ENCODE measurements around the gene SMIM35.

DNA sequence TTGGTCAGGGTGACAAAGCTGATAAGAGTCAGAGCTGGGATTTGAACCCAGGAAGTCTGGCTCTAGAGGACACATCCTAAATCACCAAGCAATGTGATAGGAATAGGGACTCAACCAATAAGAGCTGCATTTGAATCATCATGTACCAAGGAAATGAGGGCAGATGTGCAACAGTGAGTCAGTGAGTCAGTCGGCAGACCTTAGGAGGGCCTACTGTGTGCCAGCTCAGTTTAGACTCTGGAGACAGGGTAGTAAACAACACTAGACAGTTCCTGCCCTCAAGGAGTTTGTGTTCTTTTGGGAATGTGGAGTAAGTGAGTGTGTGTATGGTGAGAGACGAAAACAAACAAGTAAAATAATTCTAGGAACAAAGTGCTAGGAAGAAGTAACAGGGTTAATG is 89.4 kb downstream of the SMIM35 start:
- no peak for TF ChIP-seq TOX (CRISPR knock-in tag; IDR thresholded peaks at IDR 0.05; ENCODE audit: borderline replicate concordance)
- TF ChIP-seq, protein P1, sequence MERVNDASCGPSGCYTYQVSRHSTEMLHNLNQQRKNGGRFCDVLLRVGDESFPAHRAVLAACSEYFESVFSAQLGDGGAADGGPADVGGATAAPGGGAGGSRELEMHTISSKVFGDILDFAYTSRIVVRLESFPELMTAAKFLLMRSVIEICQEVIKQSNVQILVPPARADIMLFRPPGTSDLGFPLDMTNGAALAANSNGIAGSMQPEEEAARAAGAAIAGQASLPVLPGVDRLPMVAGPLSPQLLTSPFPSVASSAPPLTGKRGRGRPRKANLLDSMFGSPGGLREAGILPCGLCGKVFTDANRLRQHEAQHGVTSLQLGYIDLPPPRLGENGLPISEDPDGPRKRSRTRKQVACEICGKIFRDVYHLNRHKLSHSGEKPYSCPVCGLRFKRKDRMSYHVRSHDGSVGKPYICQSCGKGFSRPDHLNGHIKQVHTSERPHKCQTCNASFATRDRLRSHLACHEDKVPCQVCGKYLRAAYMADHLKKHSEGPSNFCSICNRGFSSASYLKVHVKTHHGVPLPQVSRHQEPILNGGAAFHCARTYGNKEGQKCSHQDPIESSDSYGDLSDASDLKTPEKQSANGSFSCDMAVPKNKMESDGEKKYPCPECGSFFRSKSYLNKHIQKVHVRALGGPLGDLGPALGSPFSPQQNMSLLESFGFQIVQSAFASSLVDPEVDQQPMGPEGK (CRISPR knock-in tag; IDR thresholded peaks at IDR 0.05; ENCODE audit: borderline replicate concordance): no peak
- TF ChIP-seq ZFP3 (CRISPR knock-in tag; IDR thresholded peaks at IDR 0.05): no peak
- no peak for TF ChIP-seq ZNF70 (CRISPR knock-in tag; IDR thresholded peaks at IDR 0.05)
- TF ChIP-seq ISL1 (CRISPR knock-in tag; IDR thresholded peaks at IDR 0.05): no peak
- TF ChIP-seq ZC3H10 (CRISPR knock-in tag; IDR thresholded peaks at IDR 0.05): no peak
- no peak for TF ChIP-seq ESRRG (CRISPR knock-in tag; IDR thresholded peaks at IDR 0.05)
- TF ChIP-seq CSDC2 (CRISPR knock-in tag; IDR thresholded peaks at IDR 0.05): no peak
- TF ChIP-seq ARNTL (CRISPR knock-in tag; IDR thresholded peaks at IDR 0.05; ENCODE audit: borderline replicate concordance, low read depth): no peak
- TF ChIP-seq ZNF8 (CRISPR knock-in tag; IDR thresholded peaks at IDR 0.05): no peak
- no peak for TF ChIP-seq BACH2 (CRISPR knock-in tag; IDR thresholded peaks at IDR 0.05; ENCODE audit: borderline replicate concordance)

Data from SK-N-SH treated with all-trans-retinoic acid at 6 μM for 48 hours (cell line).